H9 (cell line): ENCODE data around the gene ADRA2A. TPM values are rescaled to one million over a fixed set of nuclear protein-coding genes. Genes with fewer than 3 reads are reported as not detected.

ENCODE experiments used
- DNase-seq: peaks from one replicate; pipeline ENCODE4 v3.0.0-alpha.2; 2017
- H2AFZ ChIP-seq: one replicate; pipeline ENCODE4 v1.6.1; 2013; ENCODE audit warnings: mild to moderate bottlenecking, low read length, control low read depth, moderate library complexity
- H2AK5ac ChIP-seq: 2 replicates; pipeline ENCODE4 v1.6.1; 2013; ENCODE audit warnings: low read length, control low read depth, mixed read lengths; ENCODE audit not compliant: insufficient read length
- H2BK120ac ChIP-seq: one replicate; pipeline ENCODE4 v1.6.1; 2013; ENCODE audit warnings: low read depth, mild to moderate bottlenecking, low read length, control low read depth, inconsistent platforms; ENCODE audit not compliant: poor library complexity, severe bottlenecking
- H2BK12ac ChIP-seq: 2 replicates; pipeline ENCODE4 v1.6.1; 2013; ENCODE audit warnings: low read length, control low read depth, mixed read lengths, low read depth; ENCODE audit not compliant: insufficient read length
- H2BK15ac ChIP-seq: 2 replicates; pipeline ENCODE4 v1.6.1; 2013; ENCODE audit warnings: low read depth, low read length, control low read depth
- H2BK20ac ChIP-seq: one replicate; pipeline ENCODE4 v1.6.1; 2013; ENCODE audit warnings: low read depth, mild to moderate bottlenecking, low read length, control low read depth, inconsistent platforms; ENCODE audit not compliant: poor library complexity, severe bottlenecking
- H2BK5ac ChIP-seq: 2 replicates; pipeline ENCODE4 v1.6.1; 2013; ENCODE audit warnings: low read length, control low read depth, mixed read lengths; ENCODE audit not compliant: insufficient read length
- H3K14ac ChIP-seq: 2 replicates; pipeline ENCODE4 v1.6.1; 2013; ENCODE audit warnings: low read length, control low read depth; ENCODE audit not compliant: insufficient read depth
- H3K18ac ChIP-seq: 2 replicates; pipeline ENCODE4 v1.6.1; 2013; ENCODE audit warnings: low read depth, mild to moderate bottlenecking, mixed read lengths, low read length, control low read depth; ENCODE audit not compliant: insufficient read length
- H3K23ac ChIP-seq: 2 replicates; pipeline ENCODE4 v1.6.1; 2013; ENCODE audit warnings: low read length, control low read depth, mixed read lengths, low read depth; ENCODE audit not compliant: insufficient read length
- H3K23me2 ChIP-seq: 2 replicates; pipeline ENCODE4 v1.6.1; 2013; ENCODE audit warnings: low read depth, mild to moderate bottlenecking, mixed read lengths, low read length, control low read depth; ENCODE audit not compliant: insufficient read length, poor library complexity, severe bottlenecking
- H3K27ac ChIP-seq: 2 replicates; pipeline ENCODE4 v1.5.1; 2013; ENCODE audit warnings: low read length, control low read depth, mixed read lengths, low read depth; ENCODE audit not compliant: insufficient read length
- H3K27me3 ChIP-seq: 2 replicates; pipeline ENCODE4 v1.6.1; 2013; ENCODE audit warnings: low read length, control low read depth, inconsistent platforms; ENCODE audit not compliant: insufficient read depth
- H3K4ac ChIP-seq: 2 replicates; pipeline ENCODE4 v1.6.1; 2013; ENCODE audit warnings: low read depth, mild to moderate bottlenecking, control low read depth, inconsistent platforms, low read length, moderate library complexity
- H3K4me1 ChIP-seq: 2 replicates; pipeline ENCODE4 v1.6.1; 2013; ENCODE audit warnings: low read length, control low read depth, inconsistent platforms; ENCODE audit not compliant: insufficient read depth
- H3K4me2 ChIP-seq: 2 replicates; pipeline ENCODE4 v1.6.1; 2013; ENCODE audit warnings: low read length, control low read depth, mixed read lengths; ENCODE audit not compliant: insufficient read length, insufficient read depth
- H3K56ac ChIP-seq: 2 replicates; pipeline ENCODE4 v1.6.1; 2013; ENCODE audit warnings: low read depth, mild to moderate bottlenecking, mixed read lengths, low read length, control low read depth; ENCODE audit not compliant: insufficient read length
- H3K79me1 ChIP-seq: 2 replicates; pipeline ENCODE4 v1.6.1; 2013; ENCODE audit warnings: low read depth, mild to moderate bottlenecking, moderate library complexity, low read length, control low read depth, inconsistent platforms; ENCODE audit not compliant: insufficient read depth, poor library complexity, severe bottlenecking
- H3K79me2 ChIP-seq: 2 replicates; pipeline ENCODE4 v1.6.1; 2013; ENCODE audit warnings: low read length, control low read depth, inconsistent platforms; ENCODE audit not compliant: insufficient read depth
- H3K9ac ChIP-seq: 2 replicates; pipeline ENCODE4 v1.6.1; 2013; ENCODE audit warnings: low read length, control low read depth, mixed read lengths; ENCODE audit not compliant: insufficient read length; ENCODE audit errors: extremely low read depth
- H3K9me3 ChIP-seq: one replicate; pipeline ENCODE4 v1.6.1; 2013; ENCODE audit warnings: low read depth, low read length, inconsistent platforms; ENCODE audit not compliant: control insufficient read depth
- H3T11ph ChIP-seq: one replicate; pipeline ENCODE4 v1.6.1; 2013; ENCODE audit warnings: mild to moderate bottlenecking, low read length, control low read depth, inconsistent platforms
- H4K20me1 ChIP-seq: one replicate; pipeline ENCODE4 v1.6.1; 2013; ENCODE audit not compliant: control insufficient read depth, insufficient read length, insufficient read depth
- H4K5ac ChIP-seq: 2 replicates; pipeline ENCODE4 v1.6.1; 2013; ENCODE audit warnings: low read depth, mild to moderate bottlenecking, mixed read lengths, low read length, control low read depth; ENCODE audit not compliant: insufficient read length
- H4K8ac ChIP-seq: replicated peaks from 2 replicates; pipeline ENCODE4 v1.6.1; 2013; ENCODE audit warnings: low read length, control low read depth, mixed read lengths, low read depth; ENCODE audit not compliant: insufficient read length
- H4K91ac ChIP-seq: 2 replicates; pipeline ENCODE4 v1.6.1; 2013; ENCODE audit warnings: low read depth, mild to moderate bottlenecking, moderate library complexity, mixed read lengths, low read length, control low read depth; ENCODE audit not compliant: insufficient read length
- H3K27ac Mint-ChIP-seq, 3 experiments: 2 replicates in 2 of 3; 3 replicates in 1 of 3; pipeline ENCODE4 v1.8.0; 2020 to 2021; ENCODE audit warnings: mixed read lengths in 3 of 3, mild to moderate bottlenecking in 1 of 3, moderate library complexity in 1 of 3
- H3K27me3 Mint-ChIP-seq: 2 replicates; pipeline ENCODE4 v1.8.0; 2021; ENCODE audit warnings: low read depth, mild to moderate bottlenecking, moderate library complexity, mixed read lengths
- H3K36me3 Mint-ChIP-seq, 3 experiments: 2 replicates in 2 of 3; 3 replicates in 1 of 3; pipeline ENCODE4 v1.8.0; 2020 to 2021; ENCODE audit warnings: low read depth in 3 of 3, mixed read lengths in 3 of 3; ENCODE audit not compliant: insufficient read depth in 1 of 3
- H3K4me1 Mint-ChIP-seq, 2 experiments: 2 replicates each; pipeline ENCODE4 v1.8.0; 2020; ENCODE audit warnings: mixed read lengths in 2 of 2
- H3K4me3 Mint-ChIP-seq, 2 experiments: 2 replicates in 1 of 2; 3 replicates in 1 of 2; pipeline ENCODE4 v1.8.0; 2020 to 2021; ENCODE audit warnings: mild to moderate bottlenecking in 2 of 2, mixed read lengths in 2 of 2, moderate library complexity in 1 of 2
- H3K9me3 Mint-ChIP-seq, 2 experiments: 2 replicates in 1 of 2; 3 replicates in 1 of 2; pipeline ENCODE4 v1.8.0; 2020; ENCODE audit warnings: mild to moderate bottlenecking in 2 of 2, mixed read lengths in 2 of 2, moderate library complexity in 1 of 2
- CTCF ChIP-seq: fragments of 200-600 bp; sonication (generic); conservative IDR thresholded peaks from 3 replicates; pipeline ENCODE4 v1.8.0; 2021; ENCODE audit warnings: antibody characterized with exemption, mild to moderate bottlenecking
- WGBS: extraction: QIAGEN DNeasy Blood & Tissue Kit; methylation state at CpG from one replicate; pipeline ENCODE4 v1.1.7; 2013; ENCODE audit warnings: missing lambda C conversion rate, low lambda C conversion rate, mixed read lengths; ENCODE audit not compliant: insufficient read length; ENCODE audit errors: extremely low coverage; 5-methylcytosine and 5-hydroxymethylcytosine counted together
- total RNA-seq: library from RNA; stranded (reverse); gene quantifications from 2 replicates; pipeline ENCODE4 v1.2.1, GENCODE V29; 2021

The ADRA2A gene
- total RNA-seq, 1 experiment from 2014 or later: 1.4 TPM

- no peak overlapping the region for H3K4me2 ChIP-seq
- H3K4ac ChIP-seq: no peak overlapping the region
- H3K56ac ChIP-seq: no peak overlapping the region
- H4K8ac ChIP-seq: no peak overlapping the region
- no peaks in the 10 kb centered on the region for H3K9me3 ChIP-seq
- Mint-ChIP-seq H3K36me3 (peaks cover 0 to 8% (median 4%) of the 10 kb centered on the region in 3 experiments; a peak in 2 of 7 replicates), H3K27me3 (peaks cover 67% of the 10 kb centered on the region), H3K4me3 (no peak overlapping the region; a peak in 1 of 5 replicates), H3K9me3 (peaks cover 0 to 4% of the 10 kb centered on the region in 2 experiments; a peak in 4 of 5 replicates), H3K27ac (no peak overlapping the region), H3K4me1 (peaks cover 20 to 23% of the 10 kb centered on the region in 2 experiments)
- no peak for DNase-seq
- H4K5ac ChIP-seq: no peak overlapping the region
- no peaks in the 10 kb centered on the region for H3K79me1 ChIP-seq
- no peak overlapping the region for H2AFZ ChIP-seq
- peaks cover 4% of the 10 kb centered on the region; the same call in 1 of the 2 replicates for H3K4me1 ChIP-seq
- no peak overlapping the region for H2BK120ac ChIP-seq
- H3K14ac ChIP-seq: no peak overlapping the region
- H2BK20ac ChIP-seq: no peak overlapping the region
- H3K9ac ChIP-seq: no peak overlapping the region
- H3K27ac ChIP-seq: no peak overlapping the region
- no peak overlapping the region for H2BK12ac ChIP-seq
- no peak overlapping the region for H4K91ac ChIP-seq
- no peak overlapping the region for H3K23ac ChIP-seq
- no peaks in the 10 kb centered on the region for H4K20me1 ChIP-seq
- H3K23me2 ChIP-seq: peaks cover 4% of the 10 kb centered on the region
- no peak overlapping the region for H2BK15ac ChIP-seq
- no peak overlapping the region for H2AK5ac ChIP-seq
- H3K18ac ChIP-seq: no peak overlapping the region
- H2BK5ac ChIP-seq: no peak overlapping the region
- H3T11ph ChIP-seq: no peak overlapping the region
- no CpG with 5 or more reads among the region's 2 CpGs for WGBS
- H3K27me3 ChIP-seq: peaks cover 28% of the 10 kb centered on the region; the same call in 1 of the 2 replicates
- no peaks in the 10 kb centered on the region for H3K79me2 ChIP-seq
- TF ChIP-seq CTCF: no peak
Observed at GRCh38 chr10:111080224-111080623, 3.4 kb downstream of the ADRA2A start.
